CD14-positive monocyte (primary cell): ENCODE data around the gene OCIAD2. TPM values are rescaled to one million over a fixed set of nuclear protein-coding genes. Genes with fewer than 3 reads are reported as not detected.

ENCODE experiments used
- DNase-seq, 3 donors: peaks; one replicate each; pipeline ENCODE4 v3.0.0-alpha.2; 2011 to 2022
- H2AFZ ChIP-seq: 2 replicates; pipeline ENCODE4 v1.6.0; 2012; ENCODE audit warnings: mild to moderate bottlenecking, low read depth, low read length, inconsistent platforms; ENCODE audit not compliant: insufficient read depth, poor library complexity, severe bottlenecking
- H3K27ac ChIP-seq, 2 donors: 1 replicate in 1 of 2; 2 replicates in 1 of 2; pipeline ENCODE4 v1.5.1; 2012 to 2013; ENCODE audit warnings: low read length in 2 of 2, control low read depth in 1 of 2, inconsistent platforms in 1 of 2, low read depth in 1 of 2, mild to moderate bottlenecking in 1 of 2
- H3K27me3 ChIP-seq, 2 donors: one replicate each; pipeline versions ENCODE4 v1.6.0 to v1.6.1; 2011 to 2013; ENCODE audit warnings: low read length in 2 of 2; ENCODE audit not compliant: control insufficient read depth in 2 of 2, insufficient read depth in 2 of 2
- H3K36me3 ChIP-seq, 2 donors: replicated peaks in 1 of 2; 1 replicate in 1 of 2; 2 replicates in 1 of 2; pipeline versions ENCODE4 v1.5.1 to v1.6.1; 2012 to 2013; ENCODE audit warnings: low read length in 2 of 2, control low read depth in 1 of 2, inconsistent platforms in 1 of 2, mild to moderate bottlenecking in 1 of 2; ENCODE audit not compliant: insufficient read depth in 2 of 2, control insufficient read depth in 1 of 2
- H3K4me1 ChIP-seq, 2 donors: 1 replicate in 1 of 2; 2 replicates in 1 of 2; pipeline versions ENCODE4 v1.5.1 to v1.6.1; 2012 to 2013; ENCODE audit warnings: low read length in 2 of 2, control low read depth in 1 of 2, inconsistent platforms in 1 of 2, mild to moderate bottlenecking in 1 of 2, moderate library complexity in 1 of 2; ENCODE audit not compliant: insufficient read depth in 2 of 2, control insufficient read depth in 1 of 2
- H3K4me2 ChIP-seq: replicated peaks from 2 replicates; pipeline ENCODE3; 2012; ENCODE audit warnings: low read length, moderate library complexity, mild to moderate bottlenecking; ENCODE audit not compliant: poor library complexity, severe bottlenecking; ENCODE audit errors: extremely low read depth
- H3K4me3 ChIP-seq, 3 experiments: fragments of 200-600 bp in 1 of 3; sonication (generic) in 1 of 3; replicated peaks in 1 of 3; 1 replicate in 2 of 3; 2 replicates in 1 of 3; pipeline ENCODE4 v1.5.1; 2011 to 2013; ENCODE audit warnings: low read length in 3 of 3, mild to moderate bottlenecking in 3 of 3, control low read depth in 2 of 3, low read depth in 2 of 3, inconsistent platforms in 1 of 3, moderate library complexity in 1 of 3
- H3K79me2 ChIP-seq: 2 replicates; pipeline ENCODE4 v1.6.0; 2012; ENCODE audit warnings: mild to moderate bottlenecking, control low read depth, inconsistent platforms, low read length, moderate library complexity; ENCODE audit not compliant: insufficient read depth
- H3K9ac ChIP-seq: 2 replicates; pipeline ENCODE4 v1.6.0; 2017; ENCODE audit warnings: low read length, mild to moderate bottlenecking; ENCODE audit not compliant: insufficient read depth, poor library complexity, severe bottlenecking
- H3K9me3 ChIP-seq, 2 donors: replicated peaks in 1 of 2; 1 replicate in 1 of 2; 2 replicates in 1 of 2; pipeline versions ENCODE4 v1.5.1 to v1.6.1; 2012 to 2013; ENCODE audit warnings: low read length in 2 of 2, control low read depth in 1 of 2; ENCODE audit not compliant: control insufficient read depth in 1 of 2, insufficient read depth in 1 of 2
- H4K20me1 ChIP-seq: 2 replicates; pipeline ENCODE4 v1.6.0; 2012; ENCODE audit warnings: mild to moderate bottlenecking, low read length, control low read depth, moderate library complexity; ENCODE audit not compliant: insufficient read depth
- H3K27ac Mint-ChIP-seq, 7 donors: one replicate each; pipeline ENCODE4 v1.8.0; 2020; ENCODE audit warnings: mild to moderate bottlenecking in 7 of 7, mixed read lengths in 7 of 7, moderate library complexity in 6 of 7, inconsistent platforms in 2 of 7
- H3K27me3 Mint-ChIP-seq, 3 donors: one replicate each; pipeline ENCODE4 v1.8.0; 2021 to 2022; ENCODE audit warnings: low read depth in 3 of 3, mild to moderate bottlenecking in 3 of 3, mixed read lengths in 3 of 3, moderate library complexity in 3 of 3, inconsistent platforms in 1 of 3
- H3K36me3 Mint-ChIP-seq, 2 donors: one replicate each; pipeline ENCODE4 v1.8.0; 2020; ENCODE audit warnings: mixed read lengths in 2 of 2, inconsistent platforms in 1 of 2, mild to moderate bottlenecking in 1 of 2
- H3K4me1 Mint-ChIP-seq: one replicate; pipeline ENCODE4 v1.8.0; 2020; ENCODE audit warnings: mild to moderate bottlenecking, mixed read lengths
- H3K4me3 Mint-ChIP-seq, 2 donors: one replicate each; pipeline ENCODE4 v1.8.0; 2020; ENCODE audit warnings: mild to moderate bottlenecking in 2 of 2, mixed read lengths in 2 of 2, moderate library complexity in 1 of 2
- H3K9me3 Mint-ChIP-seq, 7 donors: one replicate each; pipeline ENCODE4 v1.8.0; 2020 to 2022; ENCODE audit warnings: mixed read lengths in 7 of 7, mild to moderate bottlenecking in 6 of 7, moderate library complexity in 6 of 7, inconsistent platforms in 2 of 7
- WGBS: methylation state at CpG from one replicate; pipeline ENCODE4 v1.1.5; 2013; ENCODE audit warnings: missing lambda C conversion rate; ENCODE audit not compliant: insufficient coverage; 5-methylcytosine and 5-hydroxymethylcytosine counted together
- intact Hi-C, 2 donors: fragments of 100-400 bp; cut with micrococcal nuclease; formaldehyde crosslinking; loops; one replicate each; pipeline versions ENCODE4 v1.15.0 to v1.15.1; 2023
- polyA plus RNA-seq, 3 donors: library from polyadenylated mRNA; depleted of rRNA in 1 of 3; unstranded in 2 of 3; stranded (reverse) in 1 of 3; fragments of 300-500 nt in 2 of 3; fragments of >200 nt in 1 of 3; fragmentation: Illumina TruSeq in 2 of 3; gene quantifications; 1 replicate in 2 of 3; 2 replicates in 1 of 3; pipeline ENCODE4 v1.2.3, GENCODE V29; 2012 to 2021
- TF ChIP-seq, protein P1 (sequence below): fragments of 200-600 bp; IDR thresholded peaks from one replicate; pipeline ENCODE4 v1.8.0; 2022; ENCODE audit warnings: antibody characterized with exemption, mild to moderate bottlenecking

OCIAD2 gene
- polyA plus RNA-seq, 3 donors: 2.1 to 3.1 (median 2.9) TPM

DNA sequence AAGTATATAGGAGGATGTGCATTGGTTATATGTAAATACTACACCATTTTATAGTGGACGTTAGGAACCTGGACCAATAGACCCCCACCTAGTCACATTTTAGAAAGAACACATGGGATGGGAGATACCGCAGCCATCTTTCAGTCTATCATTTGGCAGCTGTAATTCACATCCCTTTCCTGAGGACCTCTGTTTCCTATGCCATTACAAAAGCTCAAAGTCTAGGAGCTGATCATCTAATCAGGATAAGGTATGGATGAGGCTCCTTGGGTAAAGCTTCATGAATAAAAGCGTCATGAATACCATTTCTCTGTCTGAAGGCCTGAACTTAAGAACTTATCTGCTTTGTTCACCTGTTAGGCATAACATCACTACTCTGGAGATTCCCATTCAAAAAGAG is 44.5 kb downstream of the OCIAD2 start:
- H3K9ac ChIP-seq: no peak overlapping the region
- no peaks in the 10 kb centered on the region for H3K27me3 ChIP-seq
- DNase-seq: no peak
- H2AFZ ChIP-seq: no peak overlapping the region
- Mint-ChIP-seq H3K27ac (no peak overlapping the region), H3K36me3 (peaks cover 27 to 41% of the 10 kb centered on the region in 2 donors), H3K4me1 (peaks cover 4% of the 10 kb centered on the region), H3K27me3 (peaks cover 0 to 2% (median 1%) of the 10 kb centered on the region in 3 donors), H3K4me3 (no peak overlapping the region), H3K9me3 (peaks cover 2 to 9% (median 3%) of the 10 kb centered on the region in 7 donors)
- no peak overlapping the region for H3K4me2 ChIP-seq
- no peaks in the 10 kb centered on the region for H3K9me3 ChIP-seq
- H4K20me1 ChIP-seq: no peaks in the 10 kb centered on the region
- no peak overlapping the region for H3K4me3 ChIP-seq
- TF ChIP-seq, protein P1, sequence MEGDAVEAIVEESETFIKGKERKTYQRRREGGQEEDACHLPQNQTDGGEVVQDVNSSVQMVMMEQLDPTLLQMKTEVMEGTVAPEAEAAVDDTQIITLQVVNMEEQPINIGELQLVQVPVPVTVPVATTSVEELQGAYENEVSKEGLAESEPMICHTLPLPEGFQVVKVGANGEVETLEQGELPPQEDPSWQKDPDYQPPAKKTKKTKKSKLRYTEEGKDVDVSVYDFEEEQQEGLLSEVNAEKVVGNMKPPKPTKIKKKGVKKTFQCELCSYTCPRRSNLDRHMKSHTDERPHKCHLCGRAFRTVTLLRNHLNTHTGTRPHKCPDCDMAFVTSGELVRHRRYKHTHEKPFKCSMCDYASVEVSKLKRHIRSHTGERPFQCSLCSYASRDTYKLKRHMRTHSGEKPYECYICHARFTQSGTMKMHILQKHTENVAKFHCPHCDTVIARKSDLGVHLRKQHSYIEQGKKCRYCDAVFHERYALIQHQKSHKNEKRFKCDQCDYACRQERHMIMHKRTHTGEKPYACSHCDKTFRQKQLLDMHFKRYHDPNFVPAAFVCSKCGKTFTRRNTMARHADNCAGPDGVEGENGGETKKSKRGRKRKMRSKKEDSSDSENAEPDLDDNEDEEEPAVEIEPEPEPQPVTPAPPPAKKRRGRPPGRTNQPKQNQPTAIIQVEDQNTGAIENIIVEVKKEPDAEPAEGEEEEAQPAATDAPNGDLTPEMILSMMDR: no peak
- H3K4me1 ChIP-seq: no peaks in the 10 kb centered on the region
- peaks cover 24 to 42% of the 10 kb centered on the region in 2 donors for H3K36me3 ChIP-seq
- no peaks in the 10 kb centered on the region for H3K79me2 ChIP-seq
- no CpG with 5 or more reads among the region's 3 CpGs for WGBS
- intact Hi-C loops: no loop called here
- H3K27ac ChIP-seq: no peak overlapping the region

DNA sequence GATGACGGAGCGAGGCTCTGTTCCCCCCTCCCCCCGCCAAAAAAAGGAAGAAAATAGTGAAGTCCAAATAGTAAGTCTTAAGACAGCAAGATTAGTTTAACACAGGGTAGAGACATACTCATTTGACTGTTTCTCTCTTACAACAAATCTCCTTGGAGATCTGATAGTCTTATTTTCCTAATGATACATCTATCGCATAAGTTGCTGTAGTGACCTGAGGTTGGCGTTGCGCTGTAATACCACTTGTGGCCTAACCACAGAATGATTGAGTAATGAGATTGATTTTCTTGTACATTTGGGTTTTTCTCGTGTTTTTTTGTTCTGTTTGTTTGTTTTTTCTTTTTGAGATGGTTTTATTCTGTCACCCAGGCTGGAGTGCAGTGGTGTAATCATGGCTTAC is 48.4 kb downstream of the OCIAD2 start:
- H3K4me2 ChIP-seq: no peak overlapping the region
- H4K20me1 ChIP-seq: no peaks in the 10 kb centered on the region
- Mint-ChIP-seq H3K27me3 (peaks cover 0 to 1% (median under 1%) of the 10 kb centered on the region in 3 donors), H3K36me3 (peaks cover 45 to 58% of the 10 kb centered on the region in 2 donors), H3K4me3 (peak overlapping the region in 1 of 2 donors; percentile 46), H3K27ac (peak overlapping the region in 2 of 7 donors; percentile 24 to 25), H3K4me1 (peaks cover 6% of the 10 kb centered on the region), H3K9me3 (peaks cover 0 to 2% (median 0%) of the 10 kb centered on the region in 7 donors)
- no peak overlapping the region for H3K4me3 ChIP-seq
- peaks cover 31 to 70% of the 10 kb centered on the region in 2 donors for H3K36me3 ChIP-seq
- TF ChIP-seq, protein P1: no peak
- H3K27ac ChIP-seq: no peak overlapping the region
- no peak overlapping the region for H2AFZ ChIP-seq
- no peaks in the 10 kb centered on the region for H3K79me2 ChIP-seq
- H3K9me3 ChIP-seq: no peaks in the 10 kb centered on the region
- WGBS: 13% methylated on average over 3 of the region's 7 CpGs
- intact Hi-C loops: no loop called here
- DNase-seq: no peak
- H3K27me3 ChIP-seq: no peaks in the 10 kb centered on the region
- no peaks in the 10 kb centered on the region for H3K4me1 ChIP-seq
- H3K9ac ChIP-seq: no peak overlapping the region
